ENCODE data around the gene CFAP141. TPM values are rescaled to one million over a fixed set of nuclear protein-coding genes. Genes with fewer than 3 reads are reported as not detected.
"Not testable (repeated sequence)": the region's sequence is repeated elsewhere in the genome, so short reads cannot be mapped to it uniquely, and the experiment has no call there.

The CFAP141 gene
- total RNA-seq, 1 donor from 2014 or later, result not detected

DNA sequence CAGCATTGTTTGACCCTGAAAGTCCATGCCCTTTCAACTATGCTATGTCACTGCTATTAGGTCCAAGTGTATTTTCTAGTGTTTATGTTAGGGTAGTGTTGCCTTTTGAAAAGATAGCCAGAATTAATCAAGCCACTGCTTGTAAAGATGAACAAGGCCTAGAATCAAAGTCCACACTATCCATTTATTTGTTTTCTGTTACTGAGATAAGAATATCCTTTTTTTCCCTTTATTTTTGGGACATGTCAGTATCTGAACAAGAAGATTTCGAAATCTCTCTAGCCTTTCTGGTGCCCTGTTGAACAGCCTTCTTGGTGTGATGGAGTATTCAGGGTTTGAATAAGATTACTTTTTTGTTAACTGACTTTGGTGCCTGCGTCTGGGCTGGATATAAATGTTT, 31.3 kb upstream of the CFAP141 start:
- Mint-ChIP-seq H3K4me1 (no peaks in the 10 kb centered on the region), H3K4me3 (no peak overlapping the region), H3K9me3 (no peaks in the 10 kb centered on the region), H3K27me3 (ENCODE audit: insufficient read depth, low read depth) (no peaks in the 10 kb centered on the region), H3K36me3 (peaks cover 42% of the 10 kb centered on the region), H3K27ac (no peak overlapping the region)
- H3K4me2 ChIP-seq, result no peak overlapping the region
- H3K9ac ChIP-seq, result no peak overlapping the region
- H3K36me3 ChIP-seq, result peaks cover 14% of the 10 kb centered on the region
- no peak for TF ChIP-seq CTCF (IDR thresholded peaks at IDR 0.05)
- TF ChIP-seq EZH2phosphoT487 (IDR thresholded peaks at IDR 0.05), result no peak
- no peak for TF ChIP-seq EZH2 (IDR thresholded peaks at IDR 0.05)
- no peak overlapping the region for H3K27ac ChIP-seq
- H3F3A ChIP-seq (ENCODE audit: low read depth), result no peaks in the 10 kb centered on the region
- DNase-seq (ENCODE audit: low spot score), result no peak
- peaks cover 62% of the 10 kb centered on the region for H4K20me1 ChIP-seq (ENCODE audit: low read depth)
- no peaks in the 10 kb centered on the region for H3K9me3 ChIP-seq (ENCODE audit: low read depth)
- H3K27me3 ChIP-seq, result no peaks in the 10 kb centered on the region
- H3K4me3 ChIP-seq, result no peak overlapping the region
- no peaks in the 10 kb centered on the region for H3K4me1 ChIP-seq
- peaks cover 84% of the 10 kb centered on the region for H3K79me2 ChIP-seq (ENCODE audit: low read depth)
- H2AFZ ChIP-seq (replicated peaks), result no peak overlapping the region

DNA sequence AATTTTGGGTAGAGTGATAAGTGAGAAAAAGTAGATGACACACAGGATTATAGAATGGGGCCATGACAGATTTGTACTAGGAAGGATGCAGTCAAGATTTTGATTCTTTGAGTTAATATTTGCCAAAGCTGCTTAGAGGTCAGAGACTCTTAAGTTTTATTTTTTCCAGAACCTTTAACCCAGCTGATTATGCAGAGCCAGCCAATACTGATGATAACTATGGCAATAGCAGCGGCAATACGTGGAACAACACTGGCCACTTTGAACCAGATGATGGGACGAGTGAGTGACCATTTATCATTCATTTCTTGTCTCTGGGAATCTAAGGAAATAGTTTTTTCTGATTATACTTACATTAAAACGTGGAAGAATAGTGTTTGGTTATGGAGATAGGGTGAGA, 30.7 kb upstream of the CFAP141 start:
- no peaks in the 10 kb centered on the region for H3K9me3 Mint-ChIP-seq
- Histone ChIP-seq H3K4me1 (no peaks in the 10 kb centered on the region), H3K27ac (no peak overlapping the region), H3K9ac (no peak overlapping the region), H3K27me3 (no peaks in the 10 kb centered on the region), H4K20me1 (ENCODE audit: low read depth) (peaks cover 56% of the 10 kb centered on the region), H3K36me3 (peaks cover 8% of the 10 kb centered on the region), H3K4me2 (no peak overlapping the region), H2AFZ (replicated peaks) (no peak overlapping the region), H3K4me3 (no peak overlapping the region), H3K79me2 (ENCODE audit: low read depth) (peaks cover 90% of the 10 kb centered on the region), H3K9me3 (ENCODE audit: low read depth) (no peaks in the 10 kb centered on the region), H3F3A (ENCODE audit: low read depth) (no peaks in the 10 kb centered on the region)
- TF ChIP-seq EZH2 (IDR thresholded peaks at IDR 0.05) (no peak), EZH2phosphoT487 (IDR thresholded peaks at IDR 0.05) (no peak), CTCF (IDR thresholded peaks at IDR 0.05) (no peak)
- no peak overlapping the region for H3K4me3 Mint-ChIP-seq
- no peak for DNase-seq (ENCODE audit: low spot score)
- H3K36me3 Mint-ChIP-seq, result peaks cover 43% of the 10 kb centered on the region
- no peaks in the 10 kb centered on the region for H3K4me1 Mint-ChIP-seq
- H3K27ac Mint-ChIP-seq, result no peak overlapping the region
- H3K27me3 Mint-ChIP-seq (ENCODE audit: insufficient read depth, low read depth), result no peaks in the 10 kb centered on the region

DNA sequence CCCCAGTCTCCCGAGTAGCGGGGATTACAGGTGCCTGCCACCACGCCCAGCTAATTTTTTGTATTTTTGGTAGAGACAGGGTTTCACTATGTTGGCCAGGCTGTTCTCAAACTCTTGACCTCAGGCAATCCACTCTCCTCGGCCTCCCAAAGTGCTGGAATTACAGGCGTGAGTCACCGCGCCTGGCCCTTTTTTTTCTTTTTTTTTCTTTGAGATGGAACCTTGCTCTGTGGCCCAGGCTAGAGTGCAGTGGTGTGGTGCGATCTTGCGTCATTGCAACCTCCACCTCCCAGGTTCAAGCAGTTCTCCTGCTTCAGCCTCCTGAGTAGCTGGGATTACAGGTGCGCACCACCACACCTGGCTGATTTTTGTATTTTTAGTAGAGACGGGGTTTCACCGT, 27.0 kb upstream of the CFAP141 start:
- H2AFZ ChIP-seq (replicated peaks); H3K9ac ChIP-seq; DNase-seq (ENCODE audit: low spot score); H3K9me3 ChIP-seq (ENCODE audit: low read depth); H3K4me2 ChIP-seq; H3K9me3 Mint-ChIP-seq; H3F3A ChIP-seq (ENCODE audit: low read depth); H3K27ac ChIP-seq; H3K27ac Mint-ChIP-seq; H3K27me3 ChIP-seq; H3K4me1 ChIP-seq; H3K27me3 Mint-ChIP-seq (ENCODE audit: insufficient read depth, low read depth); H3K4me3 ChIP-seq; H3K4me1 Mint-ChIP-seq; H3K4me3 Mint-ChIP-seq: not testable (repeated sequence)
- H3K36me3 Mint-ChIP-seq, result peaks cover 40% of the 10 kb centered on the region
- Histone ChIP-seq H4K20me1 (ENCODE audit: low read depth) (peaks cover 42% of the 10 kb centered on the region), H3K79me2 (ENCODE audit: low read depth) (peaks cover 91% of the 10 kb centered on the region), H3K36me3 (peaks cover 18% of the 10 kb centered on the region)

GRCh38 chr1:154231112-154231511, 25.0 kb upstream of the CFAP141 start:
- H3K27me3 Mint-ChIP-seq (ENCODE audit: insufficient read depth, low read depth); H3K9ac ChIP-seq; H3F3A ChIP-seq (ENCODE audit: low read depth); H3K4me3 ChIP-seq; H3K9me3 ChIP-seq (ENCODE audit: low read depth); H3K4me1 ChIP-seq; H3K4me1 Mint-ChIP-seq; H2AFZ ChIP-seq (replicated peaks); H3K27me3 ChIP-seq; H3K4me2 ChIP-seq; H3K9me3 Mint-ChIP-seq; H3K4me3 Mint-ChIP-seq; H3K27ac Mint-ChIP-seq; DNase-seq (ENCODE audit: low spot score); H3K27ac ChIP-seq: not testable (repeated sequence)
- peaks cover 38% of the 10 kb centered on the region for H4K20me1 ChIP-seq (ENCODE audit: low read depth)
- H3K36me3 ChIP-seq, result peaks cover 20% of the 10 kb centered on the region
- H3K36me3 Mint-ChIP-seq, result peaks cover 40% of the 10 kb centered on the region
- peaks cover 92% of the 10 kb centered on the region for H3K79me2 ChIP-seq (ENCODE audit: low read depth)
